HEK293 (cell line): ENCODE results near the gene CD59.

ENCODE experiments used
- CTCF ChIA-PET: fragments of 350-600 bp; formaldehyde crosslinking; extraction: SDS; loops from one replicate; lab custom pipeline; 2021; ENCODE audit warnings: antibody characterized with exemption; lab: Yijun Ruan, JAX
- POLR2A ChIA-PET: fragments of 300-600 bp; formaldehyde crosslinking; extraction: SDS; loops from one replicate; lab custom pipeline; 2020; ENCODE audit warnings: antibody characterized with exemption, inconsistent platforms; lab: Yijun Ruan, JAX
- H3K27ac ChIP-seq: fragments of 200-500 bp; sonication (Bioruptor generic); 2 replicates; pipeline ENCODE4 v1.5.1; 2014; ENCODE audit warnings: low read depth, low read length, control low read depth, inconsistent platforms; ENCODE audit errors: extremely low read depth
- H3K36me3 ChIP-seq, 2 experiments: fragments of 200-500 bp in 1 of 2; sonication (Bioruptor generic) in 1 of 2; 1 replicate in 1 of 2; 2 replicates in 1 of 2; pipeline ENCODE4 v1.5.1; 2014 to 2017; ENCODE audit warnings: inconsistent platforms in 2 of 2, low read length in 2 of 2; ENCODE audit not compliant: control insufficient read depth in 2 of 2, insufficient read depth in 1 of 2
- H3K4me1 ChIP-seq: fragments of 200-500 bp; sonication (Bioruptor generic); 2 replicates; pipeline ENCODE4 v1.5.1; 2014; ENCODE audit warnings: mild to moderate bottlenecking, low read length, inconsistent platforms; ENCODE audit not compliant: control insufficient read depth, insufficient read depth
- H3K4me3 ChIP-seq: 2 replicates; pipeline ENCODE4 v1.5.1; 2011; ENCODE audit warnings: low read depth, mild to moderate bottlenecking, control low read depth, low read length, moderate library complexity
- H3K9me3 ChIP-seq: fragments of 200-500 bp; sonication (Bioruptor generic); 2 replicates; pipeline ENCODE4 v1.5.1; 2014; ENCODE audit warnings: low read depth, low read length, inconsistent platforms; ENCODE audit not compliant: control insufficient read depth, insufficient read depth
- ELK4 ChIP-seq: IDR thresholded peaks from 2 replicates; pipeline ENCODE4 v1.6.1; 2011; ENCODE audit warnings: mild to moderate bottlenecking, low read depth, low read length, borderline replicate concordance
- ZBTB10 ChIP-seq: fragments of 450-650 bp; formaldehyde crosslinking; IDR thresholded peaks from 2 replicates; pipeline ENCODE4 v1.5.1; 2016; ENCODE audit warnings: missing biosample characterization, missing genetic modification characterization
- ZEB2 ChIP-seq: fragments of 450-650 bp; formaldehyde crosslinking; IDR thresholded peaks from 2 replicates; pipeline ENCODE4 v1.5.1; 2016; ENCODE audit warnings: missing biosample characterization, missing genetic modification characterization
- ZNF16 ChIP-seq: fragments of 450-650 bp; formaldehyde crosslinking; IDR thresholded peaks from 2 replicates; pipeline ENCODE4 v1.5.1; 2016; ENCODE audit warnings: low read depth, missing biosample characterization, missing genetic modification characterization
- ZNF391 ChIP-seq: fragments of 450-650 bp; formaldehyde crosslinking; IDR thresholded peaks from 2 replicates; pipeline ENCODE4 v1.5.1; 2016; ENCODE audit warnings: low read depth, missing biosample characterization, missing genetic modification characterization, borderline replicate concordance
- ZNF600 ChIP-seq: fragments of 450-650 bp; formaldehyde crosslinking; IDR thresholded peaks from 2 replicates; pipeline ENCODE4 v1.5.1; 2016; ENCODE audit warnings: missing biosample characterization, missing genetic modification characterization
- ZNF791 ChIP-seq: fragments of 450-650 bp; formaldehyde crosslinking; IDR thresholded peaks from 2 replicates; pipeline ENCODE4 v1.5.1; 2016; ENCODE audit warnings: missing biosample characterization, missing genetic modification characterization
- TF ChIP-seq, protein P1 (sequence below): fragments of 450-650 bp; formaldehyde crosslinking; IDR thresholded peaks from 2 replicates; pipeline ENCODE4 v1.5.1; 2016; ENCODE audit warnings: missing biosample characterization, missing genetic modification characterization
- TF ChIP-seq, protein P2 (sequence below): fragments of 450-650 bp; formaldehyde crosslinking; IDR thresholded peaks from 2 replicates; pipeline ENCODE4 v1.5.1; 2016; ENCODE audit warnings: missing biosample characterization, missing genetic modification characterization
- TF ChIP-seq, protein P3 (sequence below): fragments of 450-650 bp; formaldehyde crosslinking; optimal IDR thresholded peaks from 2 replicates; pipeline ENCODE3; 2016; ENCODE audit warnings: missing biosample characterization, mild to moderate bottlenecking, missing genetic modification characterization

CD59 gene

GRCh38 chr11:33674035-33674814 lies 62.0 kb downstream of the CD59 start:
- H3K27ac ChIP-seq: no peak overlapping the region
- no peaks in the 10 kb centered on the region for H3K9me3 ChIP-seq
- no peak for TF ChIP-seq ZBTB10 (tag by site-specific recombination)
- no peak for TF ChIP-seq ZNF791
- no peak for TF ChIP-seq ZNF391
- no peak for TF ChIP-seq ZNF16 (tag by site-specific recombination)
- no peak for TF ChIP-seq ELK4
- TF ChIP-seq, all 188 proteins: peak for 0
- ChIA-PET POLR2A (no interaction called here), CTCF (interaction anchor here (0.6 kb wide), 1 partner anchor 13 kb away, joined by 3 read pairs; no protein-coding TSS in a partner anchor)
- no peaks in the 10 kb centered on the region for H3K36me3 ChIP-seq
- H3K4me1 ChIP-seq: no peaks in the 10 kb centered on the region
- no peak overlapping the region for H3K4me3 ChIP-seq

DNA sequence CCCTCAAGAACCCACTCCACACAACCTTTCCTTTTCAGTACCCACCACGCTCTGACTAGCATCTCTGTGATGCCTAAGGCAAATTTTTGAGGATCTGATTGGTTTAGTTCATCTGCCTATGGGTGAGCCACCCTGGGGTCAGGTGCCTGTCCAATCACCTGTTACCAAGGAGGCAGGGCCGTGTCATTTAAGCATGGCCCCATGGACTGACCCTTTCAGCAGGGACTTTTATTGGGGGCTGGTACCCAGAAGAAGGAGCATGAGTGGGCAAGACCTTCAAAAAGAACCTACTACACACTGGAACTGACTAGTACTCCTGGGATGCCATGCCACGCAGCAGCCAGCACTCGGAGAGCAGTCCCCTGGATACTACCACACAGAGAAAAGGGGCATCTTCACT lies 64.0 kb downstream of the CD59 start:
- ChIA-PET CTCF (interaction anchor here (0.6 to 0.7 kb wide), 2 partner anchors 70 to 311 kb away, joined by 3 to 4 read pairs; no protein-coding TSS in a partner anchor), POLR2A (no interaction called here)
- H3K4me3 ChIP-seq: no peak overlapping the region
- TF ChIP-seq, protein P1, sequence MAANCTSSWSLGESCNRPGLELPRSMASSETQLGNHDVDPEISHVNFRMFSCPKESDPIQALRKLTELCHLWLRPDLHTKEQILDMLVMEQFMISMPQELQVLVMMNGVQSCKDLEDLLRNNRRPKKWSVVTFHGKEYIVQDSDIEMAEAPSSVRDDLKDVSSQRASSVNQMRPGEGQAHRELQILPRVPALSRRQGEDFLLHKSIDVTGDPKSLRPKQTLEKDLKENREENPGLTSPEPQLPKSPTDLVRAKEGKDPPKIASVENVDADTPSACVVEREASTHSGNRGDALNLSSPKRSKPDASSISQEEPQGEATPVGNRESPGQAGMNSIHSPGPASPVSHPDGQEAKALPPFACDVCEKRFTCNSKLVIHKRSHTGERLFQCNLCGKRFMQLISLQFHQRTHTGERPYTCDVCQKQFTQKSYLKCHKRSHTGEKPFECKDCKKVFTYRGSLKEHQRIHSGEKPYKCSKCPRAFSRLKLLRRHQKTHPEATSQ (tag by site-specific recombination): no peak
- TF ChIP-seq, protein P2, sequence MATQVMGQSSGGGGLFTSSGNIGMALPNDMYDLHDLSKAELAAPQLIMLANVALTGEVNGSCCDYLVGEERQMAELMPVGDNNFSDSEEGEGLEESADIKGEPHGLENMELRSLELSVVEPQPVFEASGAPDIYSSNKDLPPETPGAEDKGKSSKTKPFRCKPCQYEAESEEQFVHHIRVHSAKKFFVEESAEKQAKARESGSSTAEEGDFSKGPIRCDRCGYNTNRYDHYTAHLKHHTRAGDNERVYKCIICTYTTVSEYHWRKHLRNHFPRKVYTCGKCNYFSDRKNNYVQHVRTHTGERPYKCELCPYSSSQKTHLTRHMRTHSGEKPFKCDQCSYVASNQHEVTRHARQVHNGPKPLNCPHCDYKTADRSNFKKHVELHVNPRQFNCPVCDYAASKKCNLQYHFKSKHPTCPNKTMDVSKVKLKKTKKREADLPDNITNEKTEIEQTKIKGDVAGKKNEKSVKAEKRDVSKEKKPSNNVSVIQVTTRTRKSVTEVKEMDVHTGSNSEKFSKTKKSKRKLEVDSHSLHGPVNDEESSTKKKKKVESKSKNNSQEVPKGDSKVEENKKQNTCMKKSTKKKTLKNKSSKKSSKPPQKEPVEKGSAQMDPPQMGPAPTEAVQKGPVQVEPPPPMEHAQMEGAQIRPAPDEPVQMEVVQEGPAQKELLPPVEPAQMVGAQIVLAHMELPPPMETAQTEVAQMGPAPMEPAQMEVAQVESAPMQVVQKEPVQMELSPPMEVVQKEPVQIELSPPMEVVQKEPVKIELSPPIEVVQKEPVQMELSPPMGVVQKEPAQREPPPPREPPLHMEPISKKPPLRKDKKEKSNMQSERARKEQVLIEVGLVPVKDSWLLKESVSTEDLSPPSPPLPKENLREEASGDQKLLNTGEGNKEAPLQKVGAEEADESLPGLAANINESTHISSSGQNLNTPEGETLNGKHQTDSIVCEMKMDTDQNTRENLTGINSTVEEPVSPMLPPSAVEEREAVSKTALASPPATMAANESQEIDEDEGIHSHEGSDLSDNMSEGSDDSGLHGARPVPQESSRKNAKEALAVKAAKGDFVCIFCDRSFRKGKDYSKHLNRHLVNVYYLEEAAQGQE: no peak
- TF ChIP-seq ZNF600 (tag by site-specific recombination) (no peak), ZEB2 (tag by site-specific recombination) (no peak)
- TF ChIP-seq, protein P3, sequence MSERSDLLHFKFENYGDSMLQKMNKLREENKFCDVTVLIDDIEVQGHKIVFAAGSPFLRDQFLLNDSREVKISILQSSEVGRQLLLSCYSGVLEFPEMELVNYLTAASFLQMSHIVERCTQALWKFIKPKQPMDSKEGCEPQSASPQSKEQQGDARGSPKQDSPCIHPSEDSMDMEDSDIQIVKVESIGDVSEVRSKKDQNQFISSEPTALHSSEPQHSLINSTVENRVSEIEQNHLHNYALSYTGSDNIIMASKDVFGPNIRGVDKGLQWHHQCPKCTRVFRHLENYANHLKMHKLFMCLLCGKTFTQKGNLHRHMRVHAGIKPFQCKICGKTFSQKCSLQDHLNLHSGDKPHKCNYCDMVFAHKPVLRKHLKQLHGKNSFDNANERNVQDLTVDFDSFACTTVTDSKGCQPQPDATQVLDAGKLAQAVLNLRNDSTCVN (tag by site-specific recombination): no peak
- TF ChIP-seq, all 188 proteins: peak for 0
- no peaks in the 10 kb centered on the region for H3K36me3 ChIP-seq
- H3K27ac ChIP-seq: no peak overlapping the region
- H3K4me1 ChIP-seq: no peaks in the 10 kb centered on the region
- H3K9me3 ChIP-seq: no peaks in the 10 kb centered on the region
